GM19099 (cell line): ENCODE data around the gene RASA2.

Source experiments
- POLR2A ChIP-seq: IDR thresholded peaks from 3 replicates; pipeline ENCODE4 v1.6.1; 2011; ENCODE audit warnings: low read depth; ENCODE audit not compliant: insufficient read length; ENCODE audit errors: extremely low read depth

Gene RASA2

GRCh38 chr3:141532609-141533008 lies 45.8 kb downstream of the RASA2 start:
- TF ChIP-seq POLR2A = no peak

- no peak for TF ChIP-seq POLR2A
Measured at GRCh38 chr3:141537856-141538255, 51.0 kb downstream of the RASA2 start.

- TF ChIP-seq POLR2A = no peak
Measured at GRCh38 chr3:141538568-141539240, 51.9 kb downstream of the RASA2 start.

GRCh38 chr3:141539431-141540187 lies 52.8 kb downstream of the RASA2 start:
- no peak for TF ChIP-seq POLR2A

GRCh38 chr3:141540531-141540930 lies 53.7 kb downstream of the RASA2 start:
- TF ChIP-seq POLR2A = no peak

GRCh38 chr3:141542202-141542969 lies 55.6 kb downstream of the RASA2 start:
- TF ChIP-seq POLR2A = no peak

- TF ChIP-seq POLR2A = no peak
Measured at GRCh38 chr3:141542989-141543388, 56.2 kb downstream of the RASA2 start.

- TF ChIP-seq POLR2A = no peak
Measured at GRCh38 chr3:141544697-141545096, 57.9 kb downstream of the RASA2 start.

- TF ChIP-seq POLR2A = no peak
Measured at GRCh38 chr3:141546081-141546480, 59.3 kb downstream of the RASA2 start.

GRCh38 chr3:141546586-141546985 lies 59.8 kb downstream of the RASA2 start:
- no peak for TF ChIP-seq POLR2A

- TF ChIP-seq POLR2A = no peak
Measured at GRCh38 chr3:141547791-141548190, 61.0 kb downstream of the RASA2 start.

- TF ChIP-seq POLR2A = no peak
Measured at GRCh38 chr3:141550926-141551665, 64.3 kb downstream of the RASA2 start.

GRCh38 chr3:141552440-141552991 lies 65.7 kb downstream of the RASA2 start:
- no peak for TF ChIP-seq POLR2A

GRCh38 chr3:141553055-141553454 lies 66.2 kb downstream of the RASA2 start:
- no peak for TF ChIP-seq POLR2A

- no peak for TF ChIP-seq POLR2A
Measured at GRCh38 chr3:141556034-141556433, 69.2 kb downstream of the RASA2 start.

- TF ChIP-seq POLR2A = no peak
Measured at GRCh38 chr3:141557961-141558706, 71.3 kb downstream of the RASA2 start.
